ENCODE measurements around the gene APCDD1.

The APCDD1 gene

DNA sequence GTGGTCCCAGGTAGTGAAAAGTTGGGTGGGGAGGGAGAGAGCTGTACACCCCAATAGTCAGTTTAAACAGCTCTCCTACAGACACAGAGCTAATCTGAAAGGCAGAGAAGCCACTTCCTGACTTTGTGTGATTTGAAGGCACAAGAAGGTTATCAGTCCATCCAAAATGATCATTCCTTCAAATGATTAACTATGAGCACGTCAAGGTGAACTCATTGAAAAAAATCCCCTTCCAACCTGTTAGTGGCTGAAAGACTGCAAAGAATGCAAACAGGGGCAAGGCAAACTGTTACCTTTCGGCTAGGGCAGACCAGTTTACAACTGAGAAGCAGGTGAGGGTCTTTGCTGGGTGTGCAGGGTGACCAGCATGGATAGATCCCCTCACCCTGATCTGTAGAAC lies 22.8 kb upstream of the APCDD1 start:
- no peak for DNase-seq (ENCODE audit: low read depth in 3 of 3)

- no peak for DNase-seq (ENCODE audit: low read depth in 3 of 3)
These were observed 21.7 kb upstream of the APCDD1 start for GRCh38 chr18:10432781-10433180.

DNA sequence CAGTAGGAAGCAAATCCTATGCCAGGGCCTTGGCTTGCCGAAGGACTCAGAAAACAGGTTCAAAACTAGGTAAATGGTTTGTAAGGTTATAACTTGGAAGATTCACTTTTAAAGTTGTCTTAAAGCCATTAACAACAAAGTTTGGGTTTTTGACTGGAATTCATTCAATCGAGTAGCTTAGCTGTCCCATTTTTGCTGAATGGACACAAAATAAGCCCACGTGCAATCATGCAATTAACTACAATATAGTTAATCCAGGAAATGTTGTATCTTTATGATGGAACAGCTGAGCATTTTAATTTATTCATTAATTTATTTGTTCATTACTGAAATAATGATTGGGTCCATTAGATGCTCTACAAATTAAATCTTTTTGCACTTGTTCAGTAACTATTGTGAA lies 18.3 kb upstream of the APCDD1 start:
- no peak for DNase-seq (ENCODE audit: low read depth in 3 of 3)

DNA sequence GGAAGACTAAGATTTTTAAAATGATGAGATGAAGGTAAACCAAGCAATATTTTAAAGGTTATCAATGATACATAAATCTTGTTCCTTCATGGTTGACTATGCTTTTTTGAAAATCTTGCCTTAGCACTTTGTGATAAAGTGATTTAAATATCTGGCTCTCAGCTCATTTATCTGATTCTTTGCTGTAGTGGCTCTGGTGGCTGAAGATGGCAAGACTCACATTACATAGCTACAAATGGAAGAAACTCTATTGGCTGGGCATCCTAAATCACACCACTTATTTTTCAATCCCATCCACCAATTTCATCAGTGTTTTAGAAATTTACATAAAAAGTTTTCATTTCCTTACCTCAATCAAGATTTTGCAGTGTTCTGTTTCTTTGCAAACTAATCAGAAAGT lies 16.6 kb upstream of the APCDD1 start:
- no peak for DNase-seq (ENCODE audit: low read depth in 3 of 3)

GRCh38 chr18:10439898-10440297 lies 14.5 kb upstream of the APCDD1 start:
- no peak for DNase-seq (ENCODE audit: low read depth in 3 of 3)

DNA sequence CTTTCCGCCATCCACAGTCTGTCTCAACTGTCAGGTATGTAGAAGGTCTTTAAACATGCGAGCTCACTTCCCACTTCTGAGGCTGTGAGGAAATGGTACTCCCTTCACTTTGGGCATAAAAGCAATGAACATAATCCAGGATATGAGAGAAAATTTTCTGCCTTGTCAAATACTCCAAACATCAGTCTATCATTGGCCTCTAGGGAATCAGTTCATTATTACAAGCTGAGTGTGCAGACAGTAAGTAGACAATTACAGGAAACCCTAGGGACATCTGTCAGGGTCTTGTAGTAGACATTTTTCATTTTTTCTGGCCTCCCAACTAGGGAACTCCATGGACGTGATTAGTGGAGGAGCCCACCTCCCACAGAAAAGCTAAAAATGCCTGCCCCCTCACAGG lies 13.6 kb upstream of the APCDD1 start:
- no peak for DNase-seq (ENCODE audit: low read depth in 3 of 3)

DNA sequence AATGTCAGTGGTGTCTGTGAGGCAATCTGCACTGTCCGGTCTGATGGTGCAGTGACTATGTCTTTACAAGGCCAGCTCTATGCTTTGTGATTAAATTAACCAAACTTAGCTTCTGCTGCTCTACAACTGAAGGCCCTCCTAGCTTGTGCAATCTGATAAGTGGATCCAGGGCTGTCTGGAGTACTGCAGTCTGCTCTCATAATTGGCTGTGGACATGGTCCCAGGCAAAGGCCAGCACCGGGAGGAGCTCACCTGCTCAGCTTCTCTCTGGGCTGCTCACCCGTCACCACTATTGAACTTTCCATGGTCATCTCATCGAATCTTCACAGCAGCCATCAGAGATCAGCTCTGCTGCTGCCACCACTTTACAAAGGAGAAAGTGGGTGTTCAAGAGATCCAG lies 13.0 kb upstream of the APCDD1 start:
- DNase-seq (ENCODE audit: low read depth in 3 of 3): no peak

DNA sequence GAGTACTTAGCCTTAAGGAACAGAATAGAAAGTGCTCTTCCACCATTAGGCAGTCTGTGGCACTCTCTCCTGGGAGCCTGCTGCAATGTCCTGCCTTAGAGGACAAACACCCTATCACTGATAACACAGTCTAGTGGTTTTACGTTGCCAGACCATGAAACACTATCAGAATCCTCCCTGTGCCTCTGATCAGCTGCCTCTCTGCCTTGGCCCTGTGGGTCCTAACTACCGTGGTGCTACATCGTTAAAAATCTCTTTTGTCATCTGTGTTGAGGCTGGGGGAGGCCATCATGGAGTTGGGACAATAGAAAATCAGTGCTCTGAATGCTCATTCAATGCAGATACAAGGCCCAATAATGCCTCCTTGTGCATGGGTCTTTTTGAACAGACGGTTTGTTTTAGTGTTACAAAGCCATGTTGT lies 11.9 kb upstream of the APCDD1 start:
- DNase-seq (ENCODE audit: low read depth in 3 of 3): no peak

- DNase-seq (ENCODE audit: low read depth in 3 of 3): no peak
These were observed 11.4 kb upstream of the APCDD1 start for GRCh38 chr18:10443001-10443400.

- DNase-seq (ENCODE audit: low read depth in 3 of 3): no peak
These were observed 10.0 kb upstream of the APCDD1 start for GRCh38 chr18:10444314-10445006.

GRCh38 chr18:10449396-10449795 lies 5.0 kb upstream of the APCDD1 start:
- DNase-seq (ENCODE audit: low read depth in 3 of 3): no peak

DNA sequence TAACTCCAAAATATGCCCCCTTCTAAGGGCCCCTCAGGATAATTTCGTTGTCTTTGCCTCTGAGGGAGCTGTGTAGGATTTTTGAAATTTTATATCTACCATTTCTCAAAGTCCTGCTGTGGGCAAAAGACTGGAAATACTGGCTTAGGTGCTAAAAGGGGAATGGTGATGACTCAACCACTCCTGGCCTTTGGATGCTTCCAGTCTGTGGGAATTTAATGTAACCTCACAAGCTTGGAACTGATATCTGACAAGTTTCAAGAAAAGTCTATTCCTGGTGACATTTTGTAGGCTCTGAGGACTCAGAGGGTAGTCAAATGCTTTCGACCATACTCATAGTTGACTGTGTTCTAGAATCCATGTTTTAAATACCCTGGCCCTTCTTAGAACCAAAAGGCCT lies 3.4 kb upstream of the APCDD1 start:
- DNase-seq (ENCODE audit: low read depth in 3 of 3): no peak

GRCh38 chr18:10453261-10453805 lies 1.1 kb upstream of the APCDD1 start:
- no peak for DNase-seq (ENCODE audit: low read depth in 3 of 3)

- no peak for DNase-seq (ENCODE audit: low read depth in 3 of 3)
These were observed 484 bp downstream of the APCDD1 start for GRCh38 chr18:10454681-10455557.

- no peak for DNase-seq (ENCODE audit: low read depth in 3 of 3)
These were observed 1.5 kb downstream of the APCDD1 start for GRCh38 chr18:10455726-10456453.

- DNase-seq (ENCODE audit: low read depth in 3 of 3): no peak
These were observed 2.3 kb downstream of the APCDD1 start for GRCh38 chr18:10456718-10457117.

GRCh38 chr18:10457128-10457527 lies 2.7 kb downstream of the APCDD1 start:
- DNase-seq (ENCODE audit: low read depth in 3 of 3): no peak

GRCh38 chr18:10457767-10458166 lies 3.3 kb downstream of the APCDD1 start:
- DNase-seq (ENCODE audit: low read depth in 3 of 3): no peak

GRCh38 chr18:10458691-10459090 lies 4.3 kb downstream of the APCDD1 start:
- no peak for DNase-seq (ENCODE audit: low read depth in 3 of 3)

DNA sequence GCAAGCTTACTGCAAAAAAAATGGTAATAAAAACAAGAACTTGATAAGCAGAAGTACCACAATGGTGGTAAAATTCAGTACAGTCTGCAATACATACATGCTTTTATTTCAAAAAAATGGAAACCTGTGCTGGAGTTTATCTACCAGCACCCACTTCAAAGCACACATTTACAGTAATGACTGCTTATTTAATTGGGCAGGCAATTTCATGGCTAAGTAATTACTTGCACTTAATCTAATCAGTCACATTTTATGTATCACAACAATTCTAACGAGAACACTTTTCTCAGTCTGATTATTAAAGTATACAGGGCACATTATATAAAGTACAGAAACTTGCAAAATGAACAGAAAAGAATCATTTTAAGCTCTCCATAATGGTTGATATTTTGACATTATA lies 5.2 kb downstream of the APCDD1 start:
- DNase-seq (ENCODE audit: low read depth in 3 of 3): no peak

DNA sequence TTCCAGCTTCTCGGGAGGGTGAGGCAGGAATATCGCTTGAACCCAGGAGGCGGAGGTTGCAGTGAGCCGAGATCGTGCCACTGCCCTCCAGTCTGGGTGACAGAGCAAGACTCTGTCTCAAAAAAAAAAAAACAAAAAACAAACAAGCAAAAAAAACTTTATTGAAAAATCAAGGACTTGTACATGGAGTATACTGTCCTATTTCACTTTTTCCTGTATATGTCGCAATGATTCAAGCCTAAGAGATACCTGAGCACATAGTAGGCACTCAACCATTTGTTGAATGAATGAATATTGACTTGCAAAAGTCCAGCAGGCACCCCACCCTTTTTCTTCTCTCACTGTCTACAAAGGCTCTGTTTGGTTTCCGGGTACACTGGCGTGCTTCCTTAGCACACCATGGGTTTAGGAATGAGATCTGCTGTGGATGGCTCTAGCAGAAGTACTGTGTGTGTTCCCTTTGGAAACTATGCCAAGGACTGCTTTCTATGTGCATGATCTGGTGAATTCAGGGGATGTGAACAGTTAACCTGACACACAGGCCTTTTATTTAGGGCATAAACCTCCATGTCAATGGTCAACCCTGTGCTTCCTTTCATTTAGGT lies 6.1 kb downstream of the APCDD1 start:
- DNase-seq (ENCODE audit: low read depth in 3 of 3): no peak

DNA sequence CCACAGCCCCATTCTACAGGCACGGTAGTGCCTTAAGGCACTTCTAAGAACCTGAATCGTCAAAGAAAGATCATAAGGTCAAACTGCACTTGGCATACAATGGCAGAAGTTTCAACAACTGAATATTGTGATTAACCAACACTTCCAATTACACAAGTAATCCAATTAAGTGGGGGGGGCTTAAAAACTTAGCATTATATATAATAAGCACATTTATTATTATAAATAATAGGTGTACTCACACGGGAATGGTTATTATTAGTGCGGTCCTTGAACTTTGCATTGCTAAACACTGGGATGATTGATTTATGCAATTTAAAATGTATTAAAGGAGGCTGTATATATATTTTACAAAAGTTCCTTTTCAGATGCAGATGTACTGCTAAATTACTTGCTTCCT lies 7.6 kb downstream of the APCDD1 start:
- DNase-seq (ENCODE audit: low read depth in 3 of 3): no peak
